ACC112 (cell line): Measurements from ENCODE around the gene PHKA2.

Source experiments
- H2AFZ ChIP-seq: fragments of 200-600 bp; sonication (generic); one replicate; pipeline ENCODE4 v1.6.0; 2017; ENCODE audit warnings: antibody characterized with exemption, low read length; ENCODE audit not compliant: unreplicated experiment
- H3K27ac ChIP-seq: fragments of 200-600 bp; sonication (generic); 2 replicates; pipeline ENCODE4 v1.5.1; 2014; ENCODE audit warnings: low read depth, mild to moderate bottlenecking, antibody characterized with exemption, low read length, moderate library complexity
- H3K27me3 ChIP-seq: fragments of 200-600 bp; sonication (generic); 2 replicates; pipeline ENCODE4 v1.6.1; 2014; ENCODE audit warnings: mild to moderate bottlenecking, antibody characterized with exemption, low read length, moderate library complexity, mixed read lengths; ENCODE audit not compliant: insufficient read depth
- H3K36me3 ChIP-seq: fragments of 200-600 bp; sonication (generic); 2 replicates; pipeline ENCODE4 v1.6.1; 2016; ENCODE audit warnings: mild to moderate bottlenecking, antibody characterized with exemption, low read length, moderate library complexity, mixed read lengths; ENCODE audit not compliant: insufficient read depth
- H3K4me1 ChIP-seq: fragments of 200-600 bp; sonication (generic); one replicate; pipeline ENCODE4 v1.6.1; 2016; ENCODE audit warnings: low read length, mixed read lengths; ENCODE audit not compliant: insufficient read depth, unreplicated experiment, control insufficient read depth
- H3K4me3 ChIP-seq: fragments of 200-600 bp; sonication (generic); 2 replicates; pipeline ENCODE4 v1.5.1; 2014; ENCODE audit warnings: mild to moderate bottlenecking, low read depth, low read length
- H3K79me2 ChIP-seq: fragments of 200-600 bp; sonication (generic); one replicate; pipeline ENCODE4 v1.6.0; 2016; ENCODE audit warnings: low read length; ENCODE audit not compliant: control insufficient read depth, unreplicated experiment, insufficient read depth

Gene PHKA2

GRCh38 chrX:18899796-18900380 lies 84.0 kb downstream of the PHKA2 start:
- Histone ChIP-seq H3K36me3 (no peaks in the 10 kb centered on the region), H2AFZ (no peak overlapping the region)

GRCh38 chrX:18898492-18898891 lies 85.4 kb downstream of the PHKA2 start:
- Histone ChIP-seq H3K4me1 (peaks cover 7% of the 10 kb centered on the region), H3K79me2 (no peaks in the 10 kb centered on the region), H3K4me3 (no peak overlapping the region), H3K27ac (no peak overlapping the region), H3K36me3 (no peaks in the 10 kb centered on the region), H3K27me3 (no peaks in the 10 kb centered on the region), H2AFZ (no peak overlapping the region)

More at GRCh38 chrX:18899796-18900380, 84.0 kb downstream of the PHKA2 start:
- H3K27me3 ChIP-seq = no peaks in the 10 kb centered on the region
- H3K4me3 ChIP-seq = no peak overlapping the region
- peaks cover 7% of the 10 kb centered on the region for H3K4me1 ChIP-seq
- H3K79me2 ChIP-seq = no peaks in the 10 kb centered on the region
- H3K27ac ChIP-seq = no peak overlapping the region

- no peaks in the 10 kb centered on the region for H3K27me3 ChIP-seq
- H3K36me3 ChIP-seq = no peaks in the 10 kb centered on the region
- H3K79me2 ChIP-seq = no peaks in the 10 kb centered on the region
- H2AFZ ChIP-seq = no peak overlapping the region
- H3K4me3 ChIP-seq = no peak overlapping the region
- H3K27ac ChIP-seq = no peak overlapping the region
- peaks cover 7% of the 10 kb centered on the region for H3K4me1 ChIP-seq
Observed at GRCh38 chrX:18898091-18898490, 85.8 kb downstream of the PHKA2 start.

GRCh38 chrX:18897611-18898010 lies 86.3 kb downstream of the PHKA2 start:
- no peaks in the 10 kb centered on the region for H3K36me3 ChIP-seq
- no peaks in the 10 kb centered on the region for H3K79me2 ChIP-seq
- H3K4me1 ChIP-seq = peaks cover 7% of the 10 kb centered on the region
- H3K4me3 ChIP-seq = no peak overlapping the region
- no peak overlapping the region for H2AFZ ChIP-seq
- H3K27me3 ChIP-seq = no peaks in the 10 kb centered on the region
- no peak overlapping the region for H3K27ac ChIP-seq

GRCh38 chrX:18896680-18897544 lies 87.0 kb downstream of the PHKA2 start:
- Histone ChIP-seq H3K27ac (no peak overlapping the region), H3K4me3 (no peak overlapping the region), H3K36me3 (no peaks in the 10 kb centered on the region), H3K4me1 (peaks cover 7% of the 10 kb centered on the region), H3K79me2 (no peaks in the 10 kb centered on the region), H2AFZ (no peak overlapping the region), H3K27me3 (no peaks in the 10 kb centered on the region)

- H2AFZ ChIP-seq = no peak overlapping the region
- no peak overlapping the region for H3K4me3 ChIP-seq
- H3K79me2 ChIP-seq = no peaks in the 10 kb centered on the region
- H3K27ac ChIP-seq = no peak overlapping the region
- peaks cover 7% of the 10 kb centered on the region for H3K4me1 ChIP-seq
- no peaks in the 10 kb centered on the region for H3K36me3 ChIP-seq
- no peaks in the 10 kb centered on the region for H3K27me3 ChIP-seq
Observed at GRCh38 chrX:18895189-18895951, 88.5 kb downstream of the PHKA2 start.

- Histone ChIP-seq H3K4me3 (no peak overlapping the region), H3K27me3 (no peaks in the 10 kb centered on the region), H2AFZ (no peak overlapping the region), H3K79me2 (no peaks in the 10 kb centered on the region), H3K4me1 (peaks cover 7% of the 10 kb centered on the region), H3K36me3 (no peaks in the 10 kb centered on the region), H3K27ac (no peak overlapping the region)
Observed at GRCh38 chrX:18894156-18894555, 89.8 kb downstream of the PHKA2 start.

- Histone ChIP-seq H3K27me3 (no peaks in the 10 kb centered on the region), H3K27ac (no peak overlapping the region), H2AFZ (no peak overlapping the region), H3K4me3 (no peak overlapping the region), H3K36me3 (no peaks in the 10 kb centered on the region), H3K79me2 (no peaks in the 10 kb centered on the region), H3K4me1 (peaks cover 7% of the 10 kb centered on the region)
Observed at GRCh38 chrX:18893536-18893935, 90.4 kb downstream of the PHKA2 start.

- Histone ChIP-seq H2AFZ (no peak overlapping the region), H3K27me3 (no peaks in the 10 kb centered on the region), H3K79me2 (no peaks in the 10 kb centered on the region), H3K4me3 (no peak overlapping the region), H3K27ac (no peak overlapping the region), H3K36me3 (no peaks in the 10 kb centered on the region), H3K4me1 (peaks cover 7% of the 10 kb centered on the region)
Observed at GRCh38 chrX:18892899-18893298, 91.0 kb downstream of the PHKA2 start.

- H3K27ac ChIP-seq = no peak overlapping the region
- H3K4me3 ChIP-seq = no peak overlapping the region
- no peak overlapping the region for H2AFZ ChIP-seq
- no peaks in the 10 kb centered on the region for H3K27me3 ChIP-seq
- no peaks in the 10 kb centered on the region for H3K36me3 ChIP-seq
- no peaks in the 10 kb centered on the region for H3K79me2 ChIP-seq
- peaks cover 15% of the 10 kb centered on the region for H3K4me1 ChIP-seq
Observed at GRCh38 chrX:18891548-18891945, 92.4 kb downstream of the PHKA2 start.
